ENCODE data around the gene UACA.
"Not testable (repeated sequence)": the region's sequence is repeated elsewhere in the genome, so short reads cannot be mapped to it uniquely, and the experiment has no call there.

The UACA gene

DNA sequence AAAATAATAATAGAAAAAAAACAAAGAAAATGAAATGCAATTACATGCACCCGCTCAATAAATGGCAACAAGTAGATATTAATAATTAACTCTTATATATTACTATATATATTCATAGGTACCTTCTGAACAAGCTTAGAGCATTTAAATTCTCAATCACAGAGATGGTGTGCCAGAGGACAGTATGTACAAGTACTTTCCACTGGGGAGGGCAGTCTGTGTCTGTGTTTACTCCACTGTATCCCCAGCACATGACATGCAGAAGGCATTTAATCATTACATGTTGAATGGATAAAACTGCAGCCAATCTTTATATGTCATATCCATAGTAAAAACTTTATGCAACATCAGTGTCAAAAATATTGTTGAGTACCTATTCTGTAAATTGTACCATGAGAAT, 97.8 kb downstream of the UACA start:
- no peak for DNase-seq (ENCODE audit: low spot score)

DNA sequence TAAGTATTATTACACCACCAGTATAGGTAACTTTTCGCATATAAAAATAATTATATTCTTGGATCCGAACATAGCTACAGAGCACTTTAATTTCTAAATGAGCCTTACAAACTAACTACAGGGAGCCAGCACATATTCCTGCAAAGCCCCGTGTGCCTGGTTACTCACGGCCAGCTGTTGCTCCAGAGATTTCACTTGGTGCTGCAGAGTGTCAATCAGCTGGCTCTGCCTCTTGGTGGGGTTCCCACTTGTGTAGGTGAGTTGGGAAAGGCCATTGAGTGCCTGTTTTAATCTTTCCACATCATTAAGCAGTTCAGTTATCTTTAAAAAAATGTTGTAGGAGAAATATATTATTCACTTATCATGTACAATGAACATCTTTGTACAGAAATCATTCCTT, 98.9 kb downstream of the UACA start:
- DNase-seq (ENCODE audit: low spot score) = no peak

DNA sequence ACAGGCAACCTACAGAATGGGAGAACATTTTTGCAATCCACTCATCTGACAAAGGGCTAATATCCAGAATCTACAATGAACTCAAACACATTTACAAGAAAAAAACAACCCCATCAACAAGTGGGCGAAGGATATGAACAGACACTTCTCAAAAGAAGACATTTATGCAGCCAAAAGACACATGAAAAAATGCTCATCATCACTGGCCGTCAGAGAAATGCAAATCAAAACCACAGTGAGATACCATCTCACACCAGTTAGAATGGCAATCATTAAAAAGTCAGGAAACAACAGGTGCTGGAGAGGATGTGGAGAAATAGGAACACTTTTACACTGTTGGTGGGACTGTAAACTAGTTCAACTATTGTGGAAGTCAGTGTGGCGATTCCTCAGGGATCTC, 100.3 kb downstream of the UACA start:
- DNase-seq (ENCODE audit: low spot score) = not testable (repeated sequence)

DNA sequence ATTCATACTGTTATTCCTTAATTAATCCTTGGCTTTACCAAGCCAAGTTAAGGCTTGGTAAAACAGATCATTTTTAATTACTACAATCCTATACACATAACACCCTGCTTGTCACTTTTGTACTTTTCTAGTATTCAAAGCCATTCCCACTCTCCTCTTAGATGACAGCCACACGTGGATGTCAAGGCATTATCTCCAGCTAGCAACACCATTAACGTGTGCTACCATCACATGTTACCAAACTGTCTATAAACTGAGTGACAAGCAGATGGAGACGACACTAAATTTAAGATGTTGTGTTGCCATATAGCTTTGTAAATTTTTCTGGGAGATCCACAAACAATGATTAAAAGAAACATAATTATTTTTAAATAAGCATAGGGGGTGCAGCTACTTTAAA, 103.7 kb downstream of the UACA start:
- DNase-seq (ENCODE audit: low spot score) = no peak

DNA sequence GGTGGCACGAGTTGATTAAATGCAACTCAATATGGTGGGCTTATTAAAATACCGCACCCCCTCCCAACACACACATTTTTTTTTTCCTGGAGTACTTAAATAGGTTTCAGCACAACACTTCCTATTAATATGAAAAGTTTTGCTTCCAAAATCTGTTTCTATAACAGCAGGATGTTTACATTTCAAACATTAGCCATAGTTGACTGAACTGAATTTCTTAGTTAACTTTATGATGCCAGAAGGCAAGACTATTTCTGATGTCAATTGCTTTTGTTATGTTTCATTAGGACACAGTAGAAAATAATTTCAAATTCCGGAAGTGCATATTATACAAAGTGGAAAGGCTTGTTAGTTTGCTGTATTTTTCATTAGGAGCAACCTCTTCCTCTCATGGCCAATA, 104.7 kb downstream of the UACA start:
- DNase-seq (ENCODE audit: low spot score) = no peak

DNA sequence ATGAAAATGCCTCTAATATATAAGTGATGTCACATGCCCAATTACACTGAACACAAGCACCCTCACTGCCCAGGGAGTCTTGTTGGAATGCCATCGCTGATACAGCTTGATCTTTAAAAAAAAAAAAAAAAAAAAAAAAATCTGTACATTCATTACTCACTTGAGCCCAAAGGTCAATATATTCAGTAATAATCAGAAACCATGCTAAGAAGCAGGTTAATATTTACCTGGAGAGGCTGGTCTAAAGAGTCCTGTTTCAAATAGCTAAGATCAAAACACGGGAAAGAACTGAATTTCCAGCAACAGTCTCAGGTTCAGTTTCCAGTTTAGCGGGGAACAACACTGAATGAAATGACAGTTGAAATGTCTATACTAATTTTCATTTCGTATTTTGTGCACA, 109.9 kb downstream of the UACA start:
- DNase-seq (ENCODE audit: low spot score) = no peak

DNA sequence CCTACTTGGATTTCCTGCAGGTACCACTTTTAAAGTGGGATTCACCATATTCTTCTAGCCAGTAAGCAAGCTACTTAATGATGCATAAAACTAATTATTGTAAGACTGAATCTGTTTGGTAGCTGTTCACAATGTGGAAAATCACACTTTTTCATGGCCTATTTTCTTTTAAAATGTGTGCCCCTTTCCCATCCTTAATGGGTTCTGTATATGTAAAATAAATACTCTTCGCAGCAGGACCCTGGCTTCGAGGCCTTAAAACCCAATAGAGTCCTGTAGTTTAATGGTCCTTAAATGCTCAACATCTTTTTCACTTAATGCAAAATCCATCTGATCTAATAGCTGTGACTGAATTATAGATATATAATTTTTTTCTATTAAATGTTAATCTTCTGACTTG, 111.0 kb downstream of the UACA start:
- no peak for DNase-seq (ENCODE audit: low spot score)

DNA sequence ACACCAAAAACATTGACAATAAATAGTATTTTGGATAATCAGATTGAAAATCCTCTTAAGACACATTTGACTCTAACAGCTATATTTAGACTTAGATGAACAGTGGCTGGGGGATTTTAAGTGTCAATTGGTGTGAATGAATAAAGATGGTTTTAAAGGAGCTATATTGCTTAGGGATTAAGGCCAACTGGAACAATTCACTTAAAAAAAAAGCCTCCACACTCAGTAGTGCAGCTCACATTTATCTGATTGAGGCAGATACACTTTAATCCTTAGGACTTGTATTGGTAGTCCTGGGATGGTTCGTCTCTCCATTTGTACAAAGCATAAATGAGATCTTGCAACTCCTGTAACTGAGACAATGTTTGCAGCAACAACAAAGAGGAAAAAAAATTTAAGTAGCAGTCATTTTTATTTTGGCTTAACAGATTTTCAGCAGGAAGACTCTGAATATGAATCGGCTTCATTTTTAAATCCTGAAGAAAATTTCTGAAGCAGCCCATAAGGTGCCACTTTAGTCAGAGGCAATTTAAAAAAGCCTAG, 112.0 kb downstream of the UACA start:
- DNase-seq (ENCODE audit: low spot score) = no peak

DNA sequence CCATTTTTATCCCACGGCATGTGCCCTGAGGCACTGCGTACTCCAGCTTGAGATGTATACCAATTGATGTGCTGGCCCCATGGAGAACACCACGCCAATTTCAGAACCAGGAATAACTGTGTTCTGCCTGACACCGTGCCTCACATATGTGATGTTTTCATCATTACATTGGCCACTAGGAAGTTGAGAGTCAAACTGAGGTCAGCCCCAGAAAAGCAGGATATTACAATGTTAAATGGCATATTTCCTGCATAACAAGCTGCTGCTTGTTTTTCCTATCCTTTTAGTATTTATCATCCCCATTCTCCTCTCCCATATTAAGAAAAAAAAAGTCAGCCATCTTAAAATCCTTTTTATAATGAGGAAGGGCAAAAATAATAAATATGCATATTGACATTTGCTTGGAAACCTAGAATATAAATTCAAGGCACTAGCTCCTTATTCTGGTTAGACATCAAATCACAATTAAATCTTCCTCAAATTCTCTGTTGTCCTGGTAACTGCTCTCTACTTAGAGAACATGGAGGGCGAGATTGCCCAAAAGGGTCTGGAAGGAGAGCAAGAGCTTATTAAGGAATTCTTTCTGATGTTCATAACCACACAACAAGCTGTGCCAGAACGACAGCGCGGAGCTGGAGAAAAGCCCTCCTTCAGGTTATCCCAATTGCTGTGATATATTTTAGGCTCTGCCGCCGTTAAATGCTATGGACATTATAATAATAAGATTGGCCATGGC, 112.6 kb downstream of the UACA start:
- DNase-seq (ENCODE audit: low spot score) = no peak

DNA sequence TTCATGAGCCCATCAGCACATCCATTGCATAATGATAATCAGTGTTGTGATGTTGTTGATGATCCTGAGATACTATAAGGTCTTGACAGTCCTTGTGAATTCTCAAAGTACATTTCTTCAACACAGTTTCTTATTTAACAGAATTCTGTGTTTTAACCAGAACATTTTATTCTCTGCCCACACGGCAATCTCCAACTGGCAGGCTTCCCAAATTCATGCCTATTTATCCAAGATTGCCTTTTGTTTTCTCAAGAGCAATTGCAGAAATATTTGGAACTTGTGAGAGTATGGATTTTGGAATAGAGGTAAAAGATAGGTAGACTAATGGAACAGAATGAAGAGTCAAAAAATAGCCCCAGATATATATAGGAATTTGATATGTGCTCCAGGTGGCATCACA, 116.0 kb downstream of the UACA start:
- DNase-seq (ENCODE audit: low spot score) = no peak

DNA sequence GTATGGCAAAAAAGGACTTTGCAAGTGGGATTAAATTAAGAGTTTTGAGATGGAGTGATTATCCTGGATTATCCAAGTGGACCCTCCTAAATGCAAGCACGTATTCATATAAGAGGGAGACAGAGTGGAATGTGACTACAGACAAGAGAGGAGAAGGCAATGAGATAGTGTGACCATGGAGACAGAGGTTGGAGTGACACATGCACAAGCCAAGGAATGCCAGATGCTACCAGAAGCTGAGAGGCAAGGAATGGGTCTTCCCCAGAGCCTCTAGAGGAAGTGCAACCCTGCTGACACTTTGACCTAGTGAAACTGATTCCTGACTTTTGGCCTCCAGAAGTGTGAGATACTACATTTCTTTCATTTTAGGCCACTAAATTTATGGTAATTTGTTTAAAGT, 117.2 kb downstream of the UACA start:
- no peak for DNase-seq (ENCODE audit: low spot score)

DNA sequence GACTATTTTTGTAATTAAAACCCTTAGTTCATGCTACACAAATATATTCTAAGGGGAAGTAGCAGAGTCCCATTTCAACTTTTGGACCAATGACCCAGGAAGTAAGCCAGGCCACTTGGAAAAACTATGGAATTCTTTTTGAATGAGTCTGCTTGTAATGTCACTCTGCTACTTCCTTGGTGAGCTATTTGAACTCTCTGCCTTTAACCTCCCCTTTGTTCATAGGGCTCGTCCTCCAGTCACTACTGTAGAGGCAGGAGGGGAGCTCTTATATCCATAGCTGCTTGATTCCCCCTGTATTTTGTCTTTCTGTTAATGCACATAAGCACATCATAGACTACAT, 119.6 kb downstream of the UACA start:
- peak; percentile 47 for DNase-seq (ENCODE audit: low spot score)

DNA sequence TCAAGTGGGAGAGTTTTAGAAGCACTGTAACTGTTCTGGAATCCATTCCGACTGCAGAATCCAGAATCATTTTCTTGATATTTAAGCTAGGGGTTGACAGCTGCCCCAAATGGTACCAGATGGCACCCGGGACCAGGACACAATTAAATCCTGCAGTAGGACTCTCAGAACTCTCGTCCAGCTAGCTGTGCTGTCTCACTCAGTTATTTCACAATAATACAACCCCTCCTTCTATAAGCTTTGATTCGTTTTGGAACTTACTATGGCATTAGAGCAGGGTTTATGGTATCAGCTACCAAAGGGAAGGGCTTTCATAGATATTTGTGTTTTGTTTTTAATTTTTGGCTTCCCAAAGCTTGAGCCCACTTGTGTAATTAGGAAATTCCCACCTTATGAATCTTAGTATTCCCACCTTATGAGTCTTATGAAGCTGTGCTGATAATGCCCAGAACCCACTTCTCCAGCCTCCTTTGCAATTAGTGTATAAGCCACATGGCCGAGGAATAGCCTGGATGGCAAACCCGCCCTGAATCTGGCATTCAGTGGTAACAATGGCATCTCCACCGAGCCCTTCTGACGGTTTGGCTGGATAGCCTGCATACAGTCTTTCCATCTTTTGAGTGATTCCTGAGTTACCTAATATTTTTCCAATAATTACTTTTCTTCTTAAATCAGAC, 120.1 kb downstream of the UACA start:
- DNase-seq (ENCODE audit: low spot score) = no peak

DNA sequence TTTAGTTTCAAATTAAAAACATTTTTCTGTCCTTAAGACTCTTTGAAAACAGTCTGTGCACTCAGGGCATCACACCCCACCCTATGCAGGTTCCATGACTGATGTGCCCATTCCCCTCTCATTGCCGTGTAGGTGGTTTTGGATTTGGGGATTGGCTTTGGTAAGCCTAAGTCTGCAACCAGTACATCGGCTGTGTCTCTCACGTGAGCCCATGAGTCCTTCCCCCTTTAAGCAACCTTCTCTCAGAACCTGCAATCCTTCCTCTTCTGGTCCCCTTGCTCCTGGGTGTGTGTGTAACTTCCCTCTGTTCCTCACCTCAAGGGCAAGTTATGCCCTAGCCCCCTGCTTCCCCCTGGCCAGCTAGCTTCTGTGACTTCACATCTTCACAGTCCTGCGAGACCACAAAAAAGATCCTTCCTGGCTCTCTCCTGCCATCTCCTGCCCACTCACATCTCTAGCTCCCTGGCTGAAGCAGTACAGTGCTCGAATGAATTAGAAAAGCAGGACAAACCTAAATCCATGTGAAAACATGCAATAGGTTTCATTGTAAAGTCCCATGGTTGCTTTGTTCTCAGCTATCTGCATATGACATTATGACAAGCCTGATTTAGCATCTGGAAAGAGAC, 126.7 kb downstream of the UACA start:
- no peak for DNase-seq (ENCODE audit: low spot score)

DNA sequence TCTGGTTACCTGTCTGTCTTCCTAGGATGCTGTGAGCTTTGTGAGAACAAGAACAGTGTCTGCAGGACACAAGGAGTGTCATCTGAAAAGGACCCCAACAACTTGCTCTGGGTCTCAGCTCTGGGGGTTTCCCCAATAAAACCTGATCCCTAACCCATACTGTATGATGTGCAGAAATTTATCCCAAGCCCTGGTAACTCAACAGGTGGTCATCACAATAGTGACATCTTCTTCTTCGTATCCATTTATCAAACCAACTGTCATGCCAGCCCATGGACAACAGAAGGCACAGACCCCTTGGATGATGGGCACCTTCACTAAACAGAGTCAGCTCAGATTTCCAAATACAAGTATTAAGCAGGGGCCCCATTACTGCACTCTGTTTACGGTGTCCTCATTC, 127.5 kb downstream of the UACA start:
- DNase-seq (ENCODE audit: low spot score) = no peak

DNA sequence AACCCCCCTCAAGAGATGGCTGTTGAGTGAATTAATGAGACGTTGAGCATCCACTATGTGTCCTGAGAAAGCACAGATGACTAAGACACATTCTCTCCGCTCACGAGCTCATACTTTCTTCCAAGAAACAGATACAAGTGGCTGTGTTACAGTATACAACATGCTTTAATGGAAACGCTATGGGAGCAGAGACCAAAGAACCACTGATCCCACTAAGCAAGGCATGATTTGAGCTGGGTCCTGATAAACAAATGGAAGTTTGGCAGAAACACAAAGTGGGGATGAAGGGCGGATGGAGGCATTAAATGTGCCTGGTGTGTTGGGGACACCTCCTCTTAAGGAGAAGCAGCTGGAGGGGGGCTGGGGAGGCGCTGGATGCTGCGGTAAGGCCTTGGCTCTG, 129.4 kb downstream of the UACA start:
- DNase-seq (ENCODE audit: low spot score) = no peak

DNA sequence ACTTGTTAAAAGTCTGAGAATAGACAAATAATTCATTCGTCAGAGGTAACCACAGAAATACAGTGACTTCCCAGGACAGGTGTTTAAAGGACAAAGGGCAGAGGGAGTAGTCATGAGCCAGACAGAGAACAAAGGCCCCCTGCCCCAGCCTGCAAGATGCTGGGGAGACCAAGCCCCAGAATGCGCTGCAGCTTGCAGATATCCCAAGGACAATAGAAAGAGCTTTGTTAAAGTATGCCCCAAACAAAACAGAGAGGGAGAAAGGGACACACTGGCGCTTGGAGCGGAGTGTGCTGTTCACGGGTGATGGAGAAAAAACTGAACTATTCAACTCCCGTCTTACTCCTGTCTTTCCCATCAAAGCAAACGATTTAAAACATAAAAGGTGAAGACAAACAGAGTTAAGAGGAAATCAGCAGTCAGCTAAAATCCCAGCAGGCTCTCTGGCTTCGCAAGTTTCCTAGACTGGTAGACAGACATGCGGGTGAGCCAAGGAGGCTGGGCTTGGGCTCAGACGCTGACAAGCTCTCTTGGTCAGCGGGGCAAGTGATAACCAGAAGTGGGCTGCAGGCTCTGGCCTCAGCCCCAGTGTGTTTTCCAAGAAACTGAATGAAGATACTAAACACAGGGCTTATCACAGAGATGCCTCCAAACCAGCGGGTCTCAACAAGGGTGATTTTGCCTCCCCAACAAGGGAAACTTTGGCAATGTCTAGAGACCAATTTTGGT, 130.1 kb downstream of the UACA start:
- DNase-seq (ENCODE audit: low spot score) = no peak

DNA sequence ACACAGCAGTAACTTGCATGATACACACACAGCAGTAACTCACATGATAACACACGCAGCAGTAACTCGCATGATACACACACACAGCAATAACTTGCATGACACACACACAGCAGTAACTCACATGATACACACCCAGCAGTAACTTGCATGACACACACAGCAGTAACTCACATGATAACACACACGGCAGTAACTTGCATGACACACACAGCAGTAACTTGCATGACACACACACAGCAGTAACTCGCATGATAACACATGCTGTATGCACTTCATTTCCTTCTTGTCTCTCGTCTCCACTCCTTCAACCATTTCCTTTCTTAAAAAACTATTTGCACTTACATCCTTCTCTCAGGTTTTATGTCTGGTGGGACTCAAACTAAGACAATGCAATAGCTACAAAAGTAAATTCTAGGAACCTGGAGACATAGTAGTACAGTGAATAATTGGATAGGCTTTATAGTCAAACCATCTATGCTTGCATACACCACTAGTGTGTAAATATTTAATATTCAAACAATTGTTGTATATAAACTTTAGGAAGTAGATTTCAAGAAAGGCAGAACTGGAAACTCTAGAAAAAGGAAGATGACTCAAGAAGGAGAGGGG, 130.8 kb downstream of the UACA start:
- no peak for DNase-seq (ENCODE audit: low spot score)

DNA sequence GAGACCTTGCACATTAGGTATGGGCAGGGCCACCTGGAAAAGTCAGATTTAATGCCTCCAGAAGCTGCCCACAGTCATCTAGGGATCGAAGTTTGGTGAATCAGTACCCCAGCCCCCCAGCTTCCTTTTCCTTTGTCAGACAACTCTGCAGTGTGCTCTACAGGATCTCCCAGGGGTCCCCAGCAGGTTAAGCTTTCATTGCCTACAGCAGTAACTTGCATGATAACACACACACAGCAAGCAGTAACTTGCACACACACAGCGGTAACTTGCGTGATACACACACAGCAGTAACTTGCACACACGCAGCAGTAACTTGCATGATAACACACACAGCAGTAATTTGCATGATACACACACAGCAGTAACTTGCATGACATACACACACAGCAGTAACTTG, 131.3 kb downstream of the UACA start:
- no peak for DNase-seq (ENCODE audit: low spot score)

DNA sequence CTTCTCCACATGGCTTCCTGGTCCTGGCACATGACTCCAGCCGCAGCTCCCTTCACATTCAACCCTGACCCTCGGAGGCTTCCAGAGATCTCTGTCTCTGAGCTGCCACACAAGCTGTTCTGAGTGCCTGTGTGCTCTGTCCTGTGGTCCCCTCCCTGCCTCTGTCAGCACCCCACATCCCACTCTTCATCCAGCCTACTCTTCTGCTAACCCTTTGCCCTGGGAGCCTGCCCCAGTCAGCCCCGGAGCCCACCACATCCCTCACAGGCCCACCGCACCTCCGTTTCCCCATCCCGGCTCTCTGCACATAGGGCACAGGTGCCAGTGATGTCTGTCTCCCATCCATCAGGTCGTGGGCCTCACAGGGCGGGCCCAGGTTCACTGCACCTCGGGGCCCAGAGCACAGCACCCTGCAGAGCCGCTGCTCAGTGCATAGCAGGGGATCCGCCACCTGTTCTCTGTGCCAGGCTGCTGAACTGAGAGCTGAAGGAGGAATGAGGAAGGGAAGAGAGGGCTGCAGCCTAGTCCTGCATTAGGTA, 133.6 kb downstream of the UACA start:
- DNase-seq (ENCODE audit: low spot score) = no peak

DNA sequence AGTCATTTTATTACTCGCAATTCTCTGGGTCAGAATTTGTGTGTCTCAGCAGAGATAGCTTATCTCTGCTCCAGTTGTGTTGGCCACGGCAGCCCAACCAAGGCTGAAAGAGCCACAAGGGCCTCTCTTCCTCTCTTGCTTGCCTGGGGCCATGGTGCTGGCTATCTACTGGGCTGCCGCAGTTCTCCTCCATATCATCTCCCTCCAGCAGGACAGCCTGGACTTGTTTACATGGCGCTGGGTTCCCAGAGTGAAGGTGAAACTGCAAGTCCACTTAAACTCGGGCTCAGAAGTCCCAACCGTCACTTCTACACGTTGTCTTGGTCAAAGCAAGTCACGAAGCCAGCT, 134.8 kb downstream of the UACA start:
- no peak for DNase-seq (ENCODE audit: low spot score)

Data from hepatic stellate cell (primary cell).